Fibroblast of upper back skin (primary cell): ENCODE measurements around the gene CETN2.
"Not testable (repeated sequence)": the region's sequence is repeated elsewhere in the genome, so short reads cannot be mapped to it uniquely, and the experiment has no call there.

Experiments
- DNase-seq: peaks from one replicate; pipeline ENCODE4 v3.0.0-alpha.2; 2013

Gene CETN2

GRCh38 chrX:152831391-152831790, 834 bp upstream of the CETN2 start:
- DNase-seq: no peak

- no peak for DNase-seq
These were observed 5.6 kb downstream of the CETN2 start for GRCh38 chrX:152824841-152825374.

- no peak for DNase-seq
These were observed 6.9 kb downstream of the CETN2 start for GRCh38 chrX:152823657-152824056.

- no peak for DNase-seq
These were observed 8.0 kb downstream of the CETN2 start for GRCh38 chrX:152822383-152823086.

- DNase-seq: peak; percentile 17
These were observed 9.3 kb downstream of the CETN2 start for GRCh38 chrX:152821145-152821765.

- peak; percentile 45 for DNase-seq
These were observed 10.8 kb downstream of the CETN2 start for GRCh38 chrX:152819732-152820131.

- peak; percentile 52 for DNase-seq
These were observed 11.3 kb downstream of the CETN2 start for GRCh38 chrX:152819266-152819665.

GRCh38 chrX:152818356-152818755, 12.2 kb downstream of the CETN2 start:
- DNase-seq: no peak

- DNase-seq: peak; percentile 52
These were observed 13.3 kb downstream of the CETN2 start for GRCh38 chrX:152817078-152817764.

GRCh38 chrX:152814048-152814447, 16.5 kb downstream of the CETN2 start:
- DNase-seq: no peak

- no peak for DNase-seq
These were observed 17.4 kb downstream of the CETN2 start for GRCh38 chrX:152813206-152813605.

- DNase-seq: no peak
These were observed 20.2 kb downstream of the CETN2 start for GRCh38 chrX:152810403-152810802.

- no peak for DNase-seq
These were observed 24.5 kb downstream of the CETN2 start for GRCh38 chrX:152806035-152806434.

GRCh38 chrX:152798945-152799344, 31.6 kb downstream of the CETN2 start:
- no peak for DNase-seq

GRCh38 chrX:152787062-152787461, 43.5 kb downstream of the CETN2 start:
- DNase-seq: not testable (repeated sequence)
